SU-DHL-6 (cell line): ENCODE data around the gene FKRP.

Experiments
- H2AFZ ChIP-seq: fragments of 200-600 bp; sonication (generic); 2 replicates; pipeline ENCODE4 v1.6.1; 2014; ENCODE audit warnings: low read depth, mild to moderate bottlenecking, moderate library complexity, mixed read lengths, antibody characterized with exemption, low read length; ENCODE audit not compliant: severe bottlenecking
- H3F3A ChIP-seq: fragments of 200-600 bp; shearing (Covaris generic); 2 replicates; pipeline ENCODE4 v1.6.0; 2016; ENCODE audit warnings: antibody characterized with exemption, mild to moderate bottlenecking; ENCODE audit not compliant: insufficient read depth
- H3K27ac ChIP-seq: fragments of 200-600 bp; sonication (generic); 2 replicates; pipeline ENCODE4 v1.5.1; 2016; ENCODE audit warnings: low read depth, mild to moderate bottlenecking, low read length, moderate library complexity, mixed read lengths
- H3K27me3 ChIP-seq: fragments of 200-600 bp; sonication (generic), shearing (Covaris generic); 2 replicates; pipeline ENCODE4 v1.6.0; 2014; ENCODE audit warnings: mild to moderate bottlenecking, low read length
- H3K36me3 ChIP-seq: fragments of 200-600 bp; sonication (generic); 2 replicates; pipeline ENCODE4 v1.6.1; 2014; ENCODE audit warnings: mild to moderate bottlenecking, low read length, mixed read lengths
- H3K4me2 ChIP-seq: fragments of 300-600, 200-600 bp; shearing (Covaris generic), sonication (generic); 2 replicates; pipeline ENCODE4 v1.6.0; 2014; ENCODE audit warnings: low read length, low read depth, mild to moderate bottlenecking; ENCODE audit not compliant: poor library complexity, severe bottlenecking
- H3K4me3 ChIP-seq: fragments of 200-600 bp; sonication (generic); 2 replicates; pipeline ENCODE4 v1.5.1; 2014; ENCODE audit warnings: antibody characterized with exemption, low read length, mild to moderate bottlenecking, mixed read lengths; ENCODE audit not compliant: insufficient read depth, poor library complexity, severe bottlenecking
- H3K79me2 ChIP-seq: fragments of 200-600 bp; sonication (generic); 2 replicates; pipeline ENCODE4 v1.6.1; 2014; ENCODE audit warnings: mild to moderate bottlenecking, low read length, moderate library complexity; ENCODE audit not compliant: insufficient read depth
- H3K9ac ChIP-seq: fragments of 200-600 bp; sonication (generic); 2 replicates; pipeline ENCODE4 v1.7.0; 2014; ENCODE audit warnings: mild to moderate bottlenecking, low read length
- H3K9me2 ChIP-seq: fragments of 200-600 bp; sonication (generic); replicated peaks from 2 replicates; pipeline ENCODE4 v1.6.1; 2014; ENCODE audit warnings: low read length; ENCODE audit not compliant: insufficient read depth
- H3K9me3 ChIP-seq: fragments of 200-600 bp; sonication (generic); 2 replicates; pipeline ENCODE4 v1.6.1; 2014; ENCODE audit warnings: low read length, mixed read lengths; ENCODE audit not compliant: insufficient read depth
- H4K20me1 ChIP-seq: fragments of 200-600 bp; sonication (generic); 2 replicates; pipeline ENCODE4 v1.6.1; 2014; ENCODE audit warnings: low read depth, mild to moderate bottlenecking, antibody characterized with exemption, low read length, moderate library complexity, mixed read lengths
- CTCF ChIP-seq: fragments of 200-600 bp; sonication (generic); IDR thresholded peaks from one replicate; pipeline ENCODE4 v1.5.1; 2017; ENCODE audit warnings: antibody characterized with exemption, mild to moderate bottlenecking, low read length, moderate library complexity; ENCODE audit not compliant: insufficient read depth, poor library complexity, severe bottlenecking
- EZH2phosphoT487 ChIP-seq: fragments of 200-600 bp; sonication (generic), shearing (Covaris generic); conservative IDR thresholded peaks from 2 replicates; pipeline ENCODE4 v1.6.1; 2018; ENCODE audit warnings: mild to moderate bottlenecking, antibody characterized with exemption, low read length, moderate library complexity, mixed read lengths

FKRP gene

DNA sequence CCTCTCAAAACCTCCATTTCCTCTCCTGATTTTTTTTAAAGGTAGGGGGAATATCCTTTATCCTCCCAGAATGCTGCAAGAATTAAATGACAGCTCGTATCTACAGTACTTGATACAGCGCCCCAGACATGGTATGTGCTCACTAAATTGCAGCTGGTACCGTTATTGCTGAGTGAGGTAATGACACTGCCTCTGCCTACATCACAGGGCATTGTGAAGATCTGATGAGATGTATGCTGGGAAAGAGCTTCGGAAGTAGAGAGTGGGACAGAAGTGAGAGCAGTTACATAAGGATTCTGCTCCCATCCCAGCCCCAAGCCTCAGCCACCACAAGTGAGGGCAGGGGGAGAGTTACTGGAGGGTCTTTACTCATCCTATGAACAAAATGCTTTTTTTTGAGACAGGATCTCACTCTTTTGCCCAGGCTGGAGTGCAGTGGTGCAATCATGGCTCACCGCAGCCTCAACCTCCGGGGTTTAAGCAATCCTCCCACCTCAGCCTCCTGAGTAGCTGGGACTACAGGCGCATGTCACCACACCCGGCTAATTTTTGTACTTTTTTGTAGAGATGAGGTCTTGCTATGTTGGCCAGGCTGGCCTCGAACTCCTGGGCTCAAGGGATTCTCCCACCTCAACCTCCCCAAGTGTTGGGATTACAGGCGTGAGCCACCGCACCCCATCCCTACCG lies 1.7 kb upstream of the FKRP start:
- Histone ChIP-seq H3K4me3 (peak overlapping the region; percentile 90), H3K9ac (peak overlapping the region; percentile 99), H3K36me3 (no peaks in the 10 kb centered on the region)

DNA sequence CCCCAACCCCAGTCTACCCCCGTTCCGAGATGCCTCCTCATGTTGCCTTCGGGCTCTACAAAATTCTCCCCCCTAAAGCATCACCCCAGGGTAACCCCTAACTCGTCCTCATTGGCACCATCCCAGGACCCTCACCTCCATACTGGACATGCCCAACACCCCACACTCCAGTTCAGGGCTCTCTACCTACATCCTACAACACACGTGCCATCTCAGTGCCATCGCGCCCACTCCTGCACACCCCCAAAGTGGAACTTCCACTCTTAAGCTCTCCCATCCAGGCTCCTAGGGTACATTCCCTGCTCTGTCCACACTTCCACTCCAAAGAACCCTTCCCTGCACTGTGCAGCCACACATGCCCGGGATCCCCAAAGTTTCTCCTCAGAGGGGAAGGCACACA lies 827 bp upstream of the FKRP start:
- peak overlapping the region; percentile 99 for H3K9ac ChIP-seq
- H3K27me3 ChIP-seq, result no peaks in the 10 kb centered on the region
- H2AFZ ChIP-seq, result no peak overlapping the region
- no peaks in the 10 kb centered on the region for H3K9me3 ChIP-seq
- H3K4me3 ChIP-seq, result peak overlapping the region; percentile 90
- peak overlapping the region; percentile 37 for H3K27ac ChIP-seq
- no peaks in the 10 kb centered on the region; the same call in 1 of the 2 replicates for H4K20me1 ChIP-seq
- TF ChIP-seq EZH2phosphoT487, result no peak
- TF ChIP-seq CTCF, result no peak
- peaks cover 5% of the 10 kb centered on the region; the same call in 1 of the 2 replicates for H3F3A ChIP-seq
- peak overlapping the region; percentile 95 for H3K4me2 ChIP-seq
- H3K79me2 ChIP-seq, result peaks cover 65% of the 10 kb centered on the region
- no peaks in the 10 kb centered on the region for H3K9me2 ChIP-seq
- no peaks in the 10 kb centered on the region for H3K36me3 ChIP-seq

More for the DNA sequence above, 1.7 kb upstream of the FKRP start:
- TF ChIP-seq EZH2phosphoT487 (no peak), CTCF (no peak)
- peaks cover 5% of the 10 kb centered on the region; the same call in 1 of the 2 replicates for H3F3A ChIP-seq
- peak overlapping the region; percentile 7; the same call in 1 of the 2 replicates for H3K27ac ChIP-seq
- no peak overlapping the region for H2AFZ ChIP-seq
- H3K9me3 ChIP-seq, result no peaks in the 10 kb centered on the region
- H4K20me1 ChIP-seq, result no peaks in the 10 kb centered on the region; the same call in 1 of the 2 replicates
- H3K79me2 ChIP-seq, result peaks cover 73% of the 10 kb centered on the region
- H3K9me2 ChIP-seq, result no peaks in the 10 kb centered on the region
- H3K27me3 ChIP-seq, result no peaks in the 10 kb centered on the region
- peak overlapping the region; percentile 95 for H3K4me2 ChIP-seq

GRCh38 chr19:46746281-46747057 lies 612 bp downstream of the FKRP start, which contains the start of gene STRN4:
STRN4 (minus strand) TSS chr19:46746450; CDS start chr19:46746430, 20 bp downstream.
- H3K27ac ChIP-seq, result peak within 1 kb of the TSS; percentile 80
- peak within 1 kb of the TSS; percentile 99 for H3K9ac ChIP-seq
- no peaks in the 10 kb centered on the region for H3K36me3 ChIP-seq
- peak within 1 kb of the TSS; percentile 90 for H3K4me3 ChIP-seq
- H3K27me3 ChIP-seq, result no peaks in the 10 kb centered on the region
- peak within 1 kb of the TSS; percentile 95 for H3K4me2 ChIP-seq
- H3K9me2 ChIP-seq, result no peaks in the 10 kb centered on the region
- H2AFZ ChIP-seq, result peak within 1 kb of the TSS; percentile 78
- H3K79me2 ChIP-seq, result peaks cover 50% of the 10 kb centered on the region
- H3K9me3 ChIP-seq, result no peaks in the 10 kb centered on the region
- H4K20me1 ChIP-seq, result no peaks in the 10 kb centered on the region; the same call in 1 of the 2 replicates
- H3F3A ChIP-seq, result peaks cover 5% of the 10 kb centered on the region; the same call in 1 of the 2 replicates
- TF ChIP-seq CTCF, result no peak
- TF ChIP-seq EZH2phosphoT487, result no peak
